GM23338 (cell line): ENCODE measurements around the gene UGT1A7. TPM values are rescaled to one million over a fixed set of nuclear protein-coding genes. Genes with fewer than 3 reads are reported as not detected.

Source experiments
- ATAC-seq: fragments of 200-7000 bp; cut with Tn5 transposase; 3 replicates; pipeline ENCODE4 v1.9.1; 2020
- DNase-seq: peaks from one replicate; pipeline ENCODE4 v3.0.0-alpha.2; 2015; ENCODE audit warnings: low spot score
- H2AFZ ChIP-seq: fragments of 200-600 bp; sonication (generic); 2 replicates; pipeline ENCODE4 v1.8.0; 2016; ENCODE audit warnings: antibody characterized with exemption, mild to moderate bottlenecking, moderate library complexity
- H3F3A ChIP-seq: fragments of 200-600 bp; sonication (generic); replicated peaks from 2 replicates; pipeline ENCODE4 v1.8.0; 2017; ENCODE audit warnings: antibody characterized with exemption, mixed run types, low read depth
- H3K27ac ChIP-seq: fragments of 200-600 bp; sonication (generic); 2 replicates; pipeline ENCODE4 v1.6.1; 2016; ENCODE audit warnings: low read depth
- H3K27me3 ChIP-seq: fragments of 200-600 bp; sonication (generic); 2 replicates; pipeline ENCODE4 v1.8.0; 2016; ENCODE audit warnings: mild to moderate bottlenecking, mixed run types, moderate library complexity; ENCODE audit not compliant: insufficient read depth
- H3K36me3 ChIP-seq: fragments of 200-600 bp; sonication (generic); 2 replicates; pipeline ENCODE4 v1.8.0; 2016; ENCODE audit warnings: mild to moderate bottlenecking; ENCODE audit not compliant: insufficient read depth
- H3K4me1 ChIP-seq: fragments of 200-600 bp; sonication (generic); 2 replicates; pipeline ENCODE4 v1.8.0; 2016; ENCODE audit warnings: mild to moderate bottlenecking, moderate library complexity; ENCODE audit not compliant: insufficient read depth
- H3K4me2 ChIP-seq: fragments of 200-600 bp; sonication (generic); 2 replicates; pipeline ENCODE4 v1.7.1; 2017; ENCODE audit warnings: mixed run types
- H3K4me3 ChIP-seq: fragments of 200-600 bp; sonication (generic); 2 replicates; pipeline ENCODE4 v1.6.1; 2016; ENCODE audit warnings: mixed run types
- H3K79me2 ChIP-seq: fragments of 200-600 bp; sonication (generic); replicated peaks from 2 replicates; pipeline ENCODE4 v1.8.0; 2017; ENCODE audit warnings: mild to moderate bottlenecking; ENCODE audit not compliant: insufficient read depth
- H3K9me2 ChIP-seq: fragments of 200-600 bp; sonication (generic); 2 replicates; pipeline ENCODE4 v1.8.0; 2017; ENCODE audit not compliant: insufficient read depth
- H4K20me1 ChIP-seq: fragments of 200-600 bp; sonication (generic); replicated peaks from 2 replicates; pipeline ENCODE4 v1.8.0; 2017; ENCODE audit warnings: mild to moderate bottlenecking; ENCODE audit not compliant: insufficient read depth
- H3K27ac Mint-ChIP-seq: 2 replicates; pipeline ENCODE4 v1.8.0; 2020; ENCODE audit warnings: inconsistent platforms, mild to moderate bottlenecking, moderate library complexity, mixed read lengths
- H3K27me3 Mint-ChIP-seq: 3 replicates; pipeline ENCODE4 v1.8.0; 2022; ENCODE audit warnings: low read depth, mild to moderate bottlenecking, moderate library complexity, mixed read lengths, inconsistent platforms; ENCODE audit not compliant: insufficient read depth, poor library complexity
- H3K36me3 Mint-ChIP-seq: 3 replicates; pipeline ENCODE4 v1.8.0; 2021; ENCODE audit warnings: low read depth, mild to moderate bottlenecking, inconsistent platforms, moderate library complexity, mixed read lengths
- H3K4me1 Mint-ChIP-seq: 3 replicates; pipeline ENCODE4 v1.8.0; 2020; ENCODE audit warnings: mild to moderate bottlenecking, inconsistent platforms, mixed read lengths
- H3K4me3 Mint-ChIP-seq: 3 replicates; pipeline ENCODE4 v1.8.0; 2021; ENCODE audit warnings: moderate library complexity, mild to moderate bottlenecking, inconsistent platforms, mixed read lengths
- H3K9me3 Mint-ChIP-seq: 3 replicates; pipeline ENCODE4 v1.8.0; 2020; ENCODE audit warnings: moderate library complexity, mild to moderate bottlenecking, inconsistent platforms, mixed read lengths
- CREB1 ChIP-seq: fragments of 250-450 bp; sonication (Bioruptor Pico); IDR thresholded peaks from 2 replicates; pipeline ENCODE4 v1.5.0; 2020; ENCODE audit warnings: low read depth, mild to moderate bottlenecking, moderate library complexity
- EZH2phosphoT487 ChIP-seq: fragments of 200-600 bp; sonication (generic); IDR thresholded peaks from one replicate; pipeline ENCODE4 v1.8.1; 2018; ENCODE audit warnings: antibody characterized with exemption; ENCODE audit not compliant: unreplicated experiment
- JUNB ChIP-seq: IDR thresholded peaks from one replicate; pipeline ENCODE4 v1.6.1; 2016; ENCODE audit warnings: antibody characterized with exemption; ENCODE audit not compliant: unreplicated experiment
- NANOG ChIP-seq: IDR thresholded peaks from 2 replicates; pipeline ENCODE4 v1.6.1; 2016; ENCODE audit warnings: antibody characterized with exemption, borderline replicate concordance
- REST ChIP-seq: IDR thresholded peaks from one replicate; pipeline ENCODE4 v1.6.1; 2018; ENCODE audit warnings: antibody characterized with exemption; ENCODE audit not compliant: unreplicated experiment
- STAT1 ChIP-seq: IDR thresholded peaks from one replicate; pipeline ENCODE4 v1.6.1; 2016; ENCODE audit warnings: antibody characterized with exemption; ENCODE audit not compliant: unreplicated experiment
- ZNF114 ChIP-seq: fragments of 250-450 bp; sonication (Bioruptor Pico); IDR thresholded peaks from 2 replicates; pipeline ENCODE4 v1.5.0; 2020; ENCODE audit warnings: mild to moderate bottlenecking, moderate library complexity
- polyA plus RNA-seq: library from polyadenylated mRNA; unstranded; fragments of >200 nt; fragmentation: Nextera tagmentation; extraction: Ambion mirVana; gene quantifications from 2 replicates; pipeline ENCODE4 v1.2.1, GENCODE V29; 2016
- total RNA-seq: library from RNA; depleted of rRNA; stranded (reverse); fragments of >200 nt; shearing (Covaris generic); gene quantifications from 2 replicates; pipeline ENCODE4 v1.2.3, GENCODE V29; 2014

The UGT1A7 gene
- total and polyA plus RNA-seq, 2 experiments from 2014 or later: not detected

DNA sequence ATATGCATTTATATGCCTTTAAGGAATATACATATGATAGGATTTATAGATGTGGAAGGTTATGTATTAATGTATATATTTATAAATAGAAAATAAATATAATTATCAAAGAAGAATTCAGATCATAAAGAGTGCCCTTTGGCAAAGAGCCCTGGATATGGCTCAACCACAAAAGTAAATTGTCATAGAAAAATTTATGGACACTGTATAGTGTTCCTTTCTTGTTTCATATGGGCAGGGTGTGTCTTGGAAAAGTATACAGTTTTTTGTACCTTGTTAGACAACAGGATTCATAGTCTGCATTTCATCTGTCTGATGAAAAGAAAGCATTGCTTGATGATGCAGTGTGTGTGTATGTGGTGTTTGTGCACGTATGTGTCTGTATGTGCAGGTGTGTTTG lies 2.9 kb downstream of the UGT1A7 start (continued):
- TF ChIP-seq REST (no peak), NANOG (no peak), CREB1 (CRISPR knock-in tag) (no peak)

DNA sequence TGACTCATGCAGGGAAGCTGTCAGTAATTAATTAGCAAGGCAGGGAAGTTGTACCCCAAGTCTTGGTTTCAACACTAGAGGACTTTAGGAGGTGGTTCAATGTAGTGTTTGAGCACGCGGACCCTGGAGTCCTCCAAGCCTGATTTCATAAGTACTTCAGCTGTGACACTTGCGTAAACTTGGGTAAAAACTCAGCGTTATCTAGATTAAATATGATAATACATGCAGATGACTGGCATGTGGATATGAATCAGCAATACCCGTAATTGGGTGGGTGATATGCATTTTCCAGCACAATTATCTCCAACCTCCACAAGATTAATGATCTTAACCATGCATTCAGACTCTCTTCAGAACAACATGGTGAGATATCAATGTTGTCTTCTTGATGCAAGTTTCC lies 5.2 kb downstream of the UGT1A7 start:
- no peaks in the 10 kb centered on the region for H3K36me3 ChIP-seq
- no peaks in the 10 kb centered on the region for H3F3A ChIP-seq
- H3K27me3 ChIP-seq: no peaks in the 10 kb centered on the region
- no peak overlapping the region for H3K4me2 ChIP-seq
- H3K4me3 ChIP-seq: no peak overlapping the region
- peaks cover 3% of the 10 kb centered on the region for H3K27me3 Mint-ChIP-seq
- no peaks in the 10 kb centered on the region for H3K9me3 Mint-ChIP-seq
- no peaks in the 10 kb centered on the region for H3K79me2 ChIP-seq
- ATAC-seq (no peak), DNase-seq (no peak)
- peaks cover 7% of the 10 kb centered on the region; the same call in 1 of the 2 replicates for H3K4me1 ChIP-seq
- no peaks in the 10 kb centered on the region; the same call in 1 of the 2 replicates for H4K20me1 ChIP-seq
- no peaks in the 10 kb centered on the region; the same call in 2 of the 3 replicates for H3K36me3 Mint-ChIP-seq
- H2AFZ ChIP-seq: no peak overlapping the region
- no peak overlapping the region for H3K4me3 Mint-ChIP-seq
- H3K4me1 Mint-ChIP-seq: peaks cover 17% of the 10 kb centered on the region
- peaks cover 12% of the 10 kb centered on the region; the same call in 1 of the 2 replicates for H3K9me2 ChIP-seq
- H3K27ac Mint-ChIP-seq: no peak overlapping the region
- TF ChIP-seq CREB1 (CRISPR knock-in tag) (no peak), ZNF114 (CRISPR knock-in tag) (no peak), JUNB (no peak), EZH2phosphoT487 (no peak), STAT1 (no peak), REST (no peak)
- no peak overlapping the region for H3K27ac ChIP-seq
